ENCODE measurements around the gene SYT12.

DNA sequence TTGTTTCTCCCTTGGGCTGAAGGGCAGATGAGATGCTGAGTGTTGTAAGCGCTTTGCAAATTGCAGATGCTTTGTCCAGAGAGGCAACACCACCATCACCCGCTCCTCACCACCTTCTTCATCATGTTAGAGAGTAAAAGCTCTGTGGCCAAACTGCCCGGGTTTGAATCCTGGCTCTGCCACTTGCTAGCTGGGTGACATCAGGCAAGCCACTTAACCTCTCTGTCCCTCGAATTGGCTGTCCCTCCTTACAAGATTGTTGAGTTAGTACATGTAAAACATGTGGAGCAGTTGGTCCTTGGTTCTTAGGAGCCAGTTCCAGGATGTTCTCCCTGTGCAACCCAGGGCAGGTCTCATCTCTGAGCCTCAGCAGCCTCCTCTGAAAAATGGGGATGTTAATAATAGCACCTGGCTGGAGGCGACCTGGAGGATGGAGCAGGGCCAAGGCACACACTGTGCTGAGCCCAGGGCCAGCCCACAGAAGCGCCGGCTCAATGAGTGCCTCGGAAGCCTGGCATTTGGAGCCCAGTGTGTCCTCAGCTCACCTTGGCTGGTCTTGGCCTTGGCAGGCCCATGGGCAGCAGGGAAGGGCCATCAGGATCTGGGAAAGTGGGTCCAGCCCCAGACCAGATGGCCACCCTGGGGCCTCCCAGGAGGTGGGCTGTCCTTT is 37.3 kb upstream of the SYT12 start:
- TF ChIP-seq, protein P1, sequence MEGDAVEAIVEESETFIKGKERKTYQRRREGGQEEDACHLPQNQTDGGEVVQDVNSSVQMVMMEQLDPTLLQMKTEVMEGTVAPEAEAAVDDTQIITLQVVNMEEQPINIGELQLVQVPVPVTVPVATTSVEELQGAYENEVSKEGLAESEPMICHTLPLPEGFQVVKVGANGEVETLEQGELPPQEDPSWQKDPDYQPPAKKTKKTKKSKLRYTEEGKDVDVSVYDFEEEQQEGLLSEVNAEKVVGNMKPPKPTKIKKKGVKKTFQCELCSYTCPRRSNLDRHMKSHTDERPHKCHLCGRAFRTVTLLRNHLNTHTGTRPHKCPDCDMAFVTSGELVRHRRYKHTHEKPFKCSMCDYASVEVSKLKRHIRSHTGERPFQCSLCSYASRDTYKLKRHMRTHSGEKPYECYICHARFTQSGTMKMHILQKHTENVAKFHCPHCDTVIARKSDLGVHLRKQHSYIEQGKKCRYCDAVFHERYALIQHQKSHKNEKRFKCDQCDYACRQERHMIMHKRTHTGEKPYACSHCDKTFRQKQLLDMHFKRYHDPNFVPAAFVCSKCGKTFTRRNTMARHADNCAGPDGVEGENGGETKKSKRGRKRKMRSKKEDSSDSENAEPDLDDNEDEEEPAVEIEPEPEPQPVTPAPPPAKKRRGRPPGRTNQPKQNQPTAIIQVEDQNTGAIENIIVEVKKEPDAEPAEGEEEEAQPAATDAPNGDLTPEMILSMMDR (IDR thresholded peaks at IDR 0.05), result no peak
- TF ChIP-seq POLR2A (IDR thresholded peaks at IDR 0.05), result no peak

Data from gastroesophageal sphincter (tissue), 3 donors.